ENCODE data around the gene GORASP1. TPM values are rescaled to one million over a fixed set of nuclear protein-coding genes. Genes with fewer than 3 reads are reported as not detected.

Gene GORASP1
- total RNA-seq, 4 donors from 2014 or later = 48.5 to 82.5 (median 76.8) TPM

DNA sequence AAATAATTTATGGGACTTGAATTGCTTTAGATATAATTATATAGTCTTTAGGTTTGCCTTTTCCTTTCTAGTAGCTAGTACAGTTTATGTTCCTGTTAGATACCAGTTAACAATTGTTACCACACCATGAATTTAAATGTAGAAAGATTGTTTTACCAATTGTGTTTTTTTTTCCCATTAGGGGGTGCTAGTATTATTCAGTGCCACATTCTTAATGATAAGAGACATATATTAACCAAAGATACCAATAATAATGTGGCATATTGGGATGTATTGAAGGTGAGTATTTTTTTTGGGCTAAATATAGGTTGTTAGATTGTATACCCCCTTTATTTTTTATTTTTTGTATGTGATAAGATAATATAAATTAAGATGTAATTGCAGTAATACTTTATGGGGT lies 27.9 kb downstream of the GORASP1 start:
- Histone ChIP-seq H3K36me3 (peaks cover 10 to 93% of the 10 kb centered on the region in 2 donors), H3K4me1 (no peaks in the 10 kb centered on the region)
- ATAC-seq = no peak

GRCh38 chr3:39075910-39076309 lies 31.5 kb downstream of the GORASP1 start:
- no peak overlapping the region for H3K4me3 ChIP-seq
- peaks cover 13 to 98% of the 10 kb centered on the region in 2 donors for H3K36me3 ChIP-seq
- H3K27ac ChIP-seq = no peak overlapping the region
- no peak for TF ChIP-seq POLR2A (IDR thresholded peaks at IDR 0.05)
- TF ChIP-seq EP300 (IDR thresholded peaks at IDR 0.05) = no peak
- no peak for ATAC-seq
- no peaks in the 10 kb centered on the region for H3K9me3 ChIP-seq
- H3K4me1 ChIP-seq = no peaks in the 10 kb centered on the region
- WGBS, 2 donors (ENCODE audit: low coverage in 1 of 2) = 90 to 97% methylated on average over 4 to 7 of the region's 10 CpGs
- H3K27me3 ChIP-seq = no peaks in the 10 kb centered on the region

More for the DNA sequence above, 27.9 kb downstream of the GORASP1 start:
- H3K9me3 ChIP-seq = no peaks in the 10 kb centered on the region
- H3K27ac ChIP-seq = no peak overlapping the region
- H3K27me3 ChIP-seq = no peaks in the 10 kb centered on the region
- no peak overlapping the region for H3K4me3 ChIP-seq
- TF ChIP-seq, protein P1, sequence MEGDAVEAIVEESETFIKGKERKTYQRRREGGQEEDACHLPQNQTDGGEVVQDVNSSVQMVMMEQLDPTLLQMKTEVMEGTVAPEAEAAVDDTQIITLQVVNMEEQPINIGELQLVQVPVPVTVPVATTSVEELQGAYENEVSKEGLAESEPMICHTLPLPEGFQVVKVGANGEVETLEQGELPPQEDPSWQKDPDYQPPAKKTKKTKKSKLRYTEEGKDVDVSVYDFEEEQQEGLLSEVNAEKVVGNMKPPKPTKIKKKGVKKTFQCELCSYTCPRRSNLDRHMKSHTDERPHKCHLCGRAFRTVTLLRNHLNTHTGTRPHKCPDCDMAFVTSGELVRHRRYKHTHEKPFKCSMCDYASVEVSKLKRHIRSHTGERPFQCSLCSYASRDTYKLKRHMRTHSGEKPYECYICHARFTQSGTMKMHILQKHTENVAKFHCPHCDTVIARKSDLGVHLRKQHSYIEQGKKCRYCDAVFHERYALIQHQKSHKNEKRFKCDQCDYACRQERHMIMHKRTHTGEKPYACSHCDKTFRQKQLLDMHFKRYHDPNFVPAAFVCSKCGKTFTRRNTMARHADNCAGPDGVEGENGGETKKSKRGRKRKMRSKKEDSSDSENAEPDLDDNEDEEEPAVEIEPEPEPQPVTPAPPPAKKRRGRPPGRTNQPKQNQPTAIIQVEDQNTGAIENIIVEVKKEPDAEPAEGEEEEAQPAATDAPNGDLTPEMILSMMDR (IDR thresholded peaks at IDR 0.05) = no peak
- TF ChIP-seq EP300 (IDR thresholded peaks at IDR 0.05) (no peak), POLR2AphosphoS5 (IDR thresholded peaks at IDR 0.05) (no peak), POLR2A (IDR thresholded peaks at IDR 0.05) (no peak)

- H3K4me3 ChIP-seq = no peak overlapping the region
- H3K36me3 ChIP-seq = peaks cover 5 to 91% of the 10 kb centered on the region in 2 donors
- H3K4me1 ChIP-seq = no peaks in the 10 kb centered on the region
- no peaks in the 10 kb centered on the region for H3K9me3 ChIP-seq
- TF ChIP-seq POLR2A (IDR thresholded peaks at IDR 0.05) = no peak
- no peak for TF ChIP-seq POLR2AphosphoS5 (IDR thresholded peaks at IDR 0.05)
- TF ChIP-seq, protein P1 (IDR thresholded peaks at IDR 0.05) = no peak
- no peak for TF ChIP-seq EP300 (IDR thresholded peaks at IDR 0.05)
- 68 to 73% methylated on average over 3 of the region's 3 CpGs for whole genome bisulfite sequencing, 2 donors (ENCODE audit: low coverage in 1 of 2)
- H3K27me3 ChIP-seq = no peaks in the 10 kb centered on the region
- no peak overlapping the region for H3K27ac ChIP-seq
- ATAC-seq = no peak
Observed at GRCh38 chr3:39068556-39068955, 38.9 kb downstream of the GORASP1 start.

- H3K27me3 ChIP-seq = no peaks in the 10 kb centered on the region
- H3K4me1 ChIP-seq = peaks cover 0 to 3% (median 0%) of the 10 kb centered on the region in 3 donors
- TF ChIP-seq EP300 (IDR thresholded peaks at IDR 0.05) = no peak
- no peak for TF ChIP-seq POLR2A (IDR thresholded peaks at IDR 0.05)
- TF ChIP-seq, protein P1 (IDR thresholded peaks at IDR 0.05) = no peak
- no peak overlapping the region for H3K27ac ChIP-seq
- peaks cover 5 to 83% of the 10 kb centered on the region in 2 donors for H3K36me3 ChIP-seq
- no peak for ATAC-seq
- no peaks in the 10 kb centered on the region for H3K9me3 ChIP-seq
- no peak overlapping the region for H3K4me3 ChIP-seq
- 44% methylated on average over 1 of the region's 1 CpG; no CpG with 5 or more reads in 1 of the 2 donors for WGBS, 2 donors (ENCODE audit: low coverage in 1 of 2)
Observed at GRCh38 chr3:39067286-39067685, 40.1 kb downstream of the GORASP1 start.

DNA sequence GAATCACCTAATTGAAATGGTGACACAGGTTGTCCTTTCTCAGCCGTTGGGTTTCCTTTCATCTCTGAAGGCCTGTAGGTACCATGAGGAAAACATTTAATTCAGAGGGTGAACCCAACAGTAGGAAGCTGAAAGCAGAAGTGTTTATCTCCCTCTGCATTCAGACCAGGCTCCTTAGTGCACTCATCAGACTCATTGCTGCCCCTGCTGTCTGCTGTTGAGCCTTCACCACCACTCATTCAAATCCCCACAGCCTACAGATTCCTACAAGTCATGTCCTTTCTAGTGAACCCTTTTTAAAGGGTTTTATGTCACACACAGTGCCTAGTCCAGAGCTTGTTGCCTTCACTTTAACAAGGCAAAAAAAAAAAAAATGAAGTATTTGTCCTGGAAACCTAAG lies 42.2 kb downstream of the GORASP1 start:
- no peak for ATAC-seq
- Histone ChIP-seq H3K27me3 (no peaks in the 10 kb centered on the region), H3K27ac (no peak overlapping the region), H3K36me3 (peaks cover 5 to 63% of the 10 kb centered on the region in 2 donors), H3K4me1 (peaks cover 0 to 5% (median 0%) of the 10 kb centered on the region in 3 donors), H3K9me3 (no peaks in the 10 kb centered on the region), H3K4me3 (no peak overlapping the region)
- no peak for TF ChIP-seq POLR2AphosphoS5 (IDR thresholded peaks at IDR 0.05)
- TF ChIP-seq EP300 (IDR thresholded peaks at IDR 0.05) = no peak
- 20 to 29% methylated on average over 1 of the region's 1 CpG for WGBS, 2 donors (ENCODE audit: low coverage in 1 of 2)

DNA sequence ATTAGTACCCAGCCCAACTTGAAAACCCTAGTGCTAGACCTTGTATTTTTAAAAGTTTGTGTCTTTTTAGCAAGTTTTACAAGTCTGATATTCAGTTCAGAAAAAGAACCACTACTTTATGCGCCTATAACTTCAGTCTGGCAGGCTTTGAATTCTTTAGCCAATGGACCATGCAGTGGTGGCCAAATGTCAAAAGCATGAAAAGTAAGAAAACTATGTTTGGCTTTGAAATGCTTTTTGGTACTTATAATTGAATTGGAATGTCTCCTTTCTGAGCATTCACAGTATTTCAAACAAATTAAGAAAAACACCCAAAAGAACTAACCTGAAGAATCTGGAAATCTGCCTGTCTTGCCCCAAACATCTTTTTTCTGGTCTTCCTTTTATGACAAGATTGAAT lies 42.8 kb downstream of the GORASP1 start:
- Histone ChIP-seq H3K9me3 (no peaks in the 10 kb centered on the region), H3K27ac (no peak overlapping the region), H3K4me1 (peaks cover 0 to 5% (median 0%) of the 10 kb centered on the region in 3 donors), H3K36me3 (peaks cover 5 to 58% of the 10 kb centered on the region in 2 donors), H3K4me3 (no peak overlapping the region), H3K27me3 (no peaks in the 10 kb centered on the region)
- ATAC-seq = no peak
- TF ChIP-seq POLR2AphosphoS5 (IDR thresholded peaks at IDR 0.05) (no peak), POLR2A (IDR thresholded peaks at IDR 0.05) (no peak), EP300 (IDR thresholded peaks at IDR 0.05) (no peak)
- TF ChIP-seq, protein P1 (IDR thresholded peaks at IDR 0.05) = no peak
- WGBS, 2 donors (ENCODE audit: low coverage in 1 of 2) = 80 to 86% methylated on average over 1 of the region's 1 CpG
